ENCODE measurements around the gene LIMK1.

LIMK1 gene

GRCh38 chr7:74059681-74060588 lies 23.7 kb upstream of the LIMK1 start:
- Histone ChIP-seq H3K9me3 (ENCODE audit: insufficient read depth, low read depth, low read length) (no peaks in the 10 kb centered on the region), H3K36me3 (ENCODE audit: insufficient read depth, low read length) (no peaks in the 10 kb centered on the region), H3K9me2 (replicated peaks; ENCODE audit: low read depth, low read length) (no peaks in the 10 kb centered on the region), H3K27me3 (ENCODE audit: insufficient read depth, low read length, poor library complexity, severe bottlenecking) (no peaks in the 10 kb centered on the region), H3K79me2 (ENCODE audit: insufficient read depth, low read length) (no peaks in the 10 kb centered on the region), H4K20me1 (ENCODE audit: insufficient read depth, low read length, poor library complexity, severe bottlenecking) (no peaks in the 10 kb centered on the region), H2AFZ (ENCODE audit: low read length) (no peak overlapping the region), H3K4me1 (ENCODE audit: insufficient read depth, low read length, poor library complexity, severe bottlenecking) (no peaks in the 10 kb centered on the region), H3K4me3 (ENCODE audit: low read length, poor library complexity, severe bottlenecking) (no peak overlapping the region), H3K9ac (ENCODE audit: low read depth, low read length, poor library complexity, severe bottlenecking) (no peak overlapping the region), H3F3A (ENCODE audit: low read depth) (no peaks in the 10 kb centered on the region), H3K4me2 (ENCODE audit: low read depth, low read length, poor library complexity, severe bottlenecking) (no peak overlapping the region)
- TF ChIP-seq CTCF (conservative IDR thresholded peaks at IDR 0.05; ENCODE audit: low read length), result no peak
- TF ChIP-seq EZH2phosphoT487 (IDR thresholded peaks at IDR 0.05; ENCODE audit: borderline replicate concordance), result no peak

- Histone ChIP-seq H3K9ac (ENCODE audit: low read depth, low read length, poor library complexity, severe bottlenecking) (no peak overlapping the region), H3F3A (ENCODE audit: low read depth) (no peaks in the 10 kb centered on the region), H3K27me3 (ENCODE audit: insufficient read depth, low read length, poor library complexity, severe bottlenecking) (no peaks in the 10 kb centered on the region), H4K20me1 (ENCODE audit: insufficient read depth, low read length, poor library complexity, severe bottlenecking) (no peaks in the 10 kb centered on the region), H3K79me2 (ENCODE audit: insufficient read depth, low read length) (no peaks in the 10 kb centered on the region), H3K4me3 (ENCODE audit: low read length, poor library complexity, severe bottlenecking) (no peak overlapping the region), H3K4me2 (ENCODE audit: low read depth, low read length, poor library complexity, severe bottlenecking) (no peak overlapping the region), H3K36me3 (ENCODE audit: insufficient read depth, low read length) (no peaks in the 10 kb centered on the region), H3K9me2 (replicated peaks; ENCODE audit: low read depth, low read length) (no peaks in the 10 kb centered on the region), H2AFZ (ENCODE audit: low read length) (no peak overlapping the region), H3K4me1 (ENCODE audit: insufficient read depth, low read length, poor library complexity, severe bottlenecking) (no peaks in the 10 kb centered on the region), H3K9me3 (ENCODE audit: insufficient read depth, low read depth, low read length) (no peaks in the 10 kb centered on the region)
- no peak for TF ChIP-seq CTCF (conservative IDR thresholded peaks at IDR 0.05; ENCODE audit: low read length)
- no peak for TF ChIP-seq EZH2phosphoT487 (IDR thresholded peaks at IDR 0.05; ENCODE audit: borderline replicate concordance)
These were observed 21.6 kb upstream of the LIMK1 start for GRCh38 chr7:74061840-74062539.

GRCh38 chr7:74063223-74063641 lies 20.4 kb upstream of the LIMK1 start:
- Histone ChIP-seq H3K9ac (ENCODE audit: low read depth, low read length, poor library complexity, severe bottlenecking) (no peak overlapping the region), H2AFZ (ENCODE audit: low read length) (no peak overlapping the region), H3K27me3 (ENCODE audit: insufficient read depth, low read length, poor library complexity, severe bottlenecking) (no peaks in the 10 kb centered on the region), H3K9me3 (ENCODE audit: insufficient read depth, low read depth, low read length) (no peaks in the 10 kb centered on the region), H4K20me1 (ENCODE audit: insufficient read depth, low read length, poor library complexity, severe bottlenecking) (no peaks in the 10 kb centered on the region), H3F3A (ENCODE audit: low read depth) (no peaks in the 10 kb centered on the region), H3K36me3 (ENCODE audit: insufficient read depth, low read length) (no peaks in the 10 kb centered on the region), H3K4me2 (ENCODE audit: low read depth, low read length, poor library complexity, severe bottlenecking) (no peak overlapping the region), H3K4me1 (ENCODE audit: insufficient read depth, low read length, poor library complexity, severe bottlenecking) (no peaks in the 10 kb centered on the region), H3K9me2 (replicated peaks; ENCODE audit: low read depth, low read length) (no peaks in the 10 kb centered on the region), H3K79me2 (ENCODE audit: insufficient read depth, low read length) (no peaks in the 10 kb centered on the region), H3K4me3 (ENCODE audit: low read length, poor library complexity, severe bottlenecking) (no peak overlapping the region)
- TF ChIP-seq CTCF (conservative IDR thresholded peaks at IDR 0.05; ENCODE audit: low read length), result no peak
- no peak for TF ChIP-seq EZH2phosphoT487 (IDR thresholded peaks at IDR 0.05; ENCODE audit: borderline replicate concordance)
